GM21423 (cell line): Measurements from ENCODE around the gene NME3.

Experiments used
- ATAC-seq: cut with Tn5 transposase; IDR thresholded peaks from one replicate; pipeline ENCODE4 v1.9.1; 2021; ENCODE audit warnings: mild to moderate bottlenecking, moderate library complexity; ENCODE audit not compliant: unreplicated experiment

NME3 gene

GRCh38 chr16:1781758-1782407, 10.5 kb upstream of the NME3 start:
- peak; percentile 2 for ATAC-seq

GRCh38 chr16:1781254-1781653, 9.9 kb upstream of the NME3 start:
- no peak for ATAC-seq

- no peak for ATAC-seq
Measured at GRCh38 chr16:1780677-1781072, 9.3 kb upstream of the NME3 start.

GRCh38 chr16:1779741-1780676, 8.7 kb upstream of the NME3 start:
- no peak for ATAC-seq

GRCh38 chr16:1779234-1779701, 7.9 kb upstream of the NME3 start:
- ATAC-seq: no peak

- ATAC-seq: no peak
Measured at GRCh38 chr16:1778200-1779179, 7.1 kb upstream of the NME3 start.

- no peak for ATAC-seq
Measured at GRCh38 chr16:1777375-1778199, 6.2 kb upstream of the NME3 start.

- ATAC-seq: no peak
Measured at GRCh38 chr16:1776991-1777374, 5.6 kb upstream of the NME3 start.

GRCh38 chr16:1776672-1776955, 5.3 kb upstream of the NME3 start:
- no peak for ATAC-seq

- no peak for ATAC-seq
Measured at GRCh38 chr16:1775846-1776671, 4.7 kb upstream of the NME3 start.

- no peak for ATAC-seq
Measured at GRCh38 chr16:1775006-1775845, 3.9 kb upstream of the NME3 start.

GRCh38 chr16:1774448-1774780, 3.1 kb upstream of the NME3 start:
- no peak for ATAC-seq

- no peak for ATAC-seq
Measured at GRCh38 chr16:1773703-1774447, 2.5 kb upstream of the NME3 start.

- ATAC-seq: peak; percentile 40
Measured at GRCh38 chr16:1772908-1773702, 1.8 kb upstream of the NME3 start, which contains the start of gene MRPS34. TSS of gene MRPS34 (minus strand) at chr16:1773134. CDS start at chr16:1773119, 15 bp downstream.

GRCh38 chr16:1772362-1772907, 1.1 kb upstream of the NME3 start, which contains the start of gene EME2:
TSS of gene EME2 (plus strand) at chr16:1772810. CDS start at chr16:1773228, 418 bp downstream.
- peak; percentile 10 for ATAC-seq

- no peak for ATAC-seq
Measured at GRCh38 chr16:1771864-1772361, 570 bp upstream of the NME3 start.
